ENCODE data around the gene GRIN3B.
A peak's percentile ranks its signal among the peaks of the same experiment; 100 is the strongest.

GRIN3B gene

GRCh38 chr19:977058-977464 lies 23.2 kb upstream of the GRIN3B start:
- no peak for DNase-seq (ENCODE audit: low read depth)
- TF ChIP-seq CTCF (IDR thresholded peaks at IDR 0.05; ENCODE audit: control insufficient read depth, extremely low read depth, insufficient read depth), result no peak
- H3K4me3 ChIP-seq (ENCODE audit: low read depth, low read length), result no peak overlapping the region

DNA sequence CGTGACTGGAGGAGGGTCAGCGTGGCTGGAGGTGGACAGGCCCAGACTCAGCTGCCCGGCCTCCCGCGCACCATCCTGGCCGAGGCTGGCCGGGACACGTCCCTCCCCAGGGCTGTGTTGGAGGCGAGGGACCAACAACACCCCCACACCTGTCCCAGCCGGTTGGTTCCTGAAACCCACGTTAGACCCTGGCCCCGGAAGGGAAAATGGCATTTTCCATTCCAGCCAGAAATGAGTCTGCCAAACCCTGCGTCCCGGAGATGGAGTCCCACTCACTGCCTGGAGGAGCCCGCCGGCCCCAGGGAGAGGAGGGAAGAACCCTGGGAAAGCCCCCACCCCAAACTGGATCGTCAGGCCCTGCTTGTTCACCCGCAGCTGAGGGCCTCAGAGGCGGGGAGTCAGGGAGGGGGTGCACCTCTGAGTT lies 20.9 kb upstream of the GRIN3B start:
- no peak for DNase-seq (ENCODE audit: low read depth)
- no peak for TF ChIP-seq CTCF (IDR thresholded peaks at IDR 0.05; ENCODE audit: control insufficient read depth, extremely low read depth, insufficient read depth)
- H3K4me3 ChIP-seq (ENCODE audit: low read depth, low read length), result no peak overlapping the region

DNA sequence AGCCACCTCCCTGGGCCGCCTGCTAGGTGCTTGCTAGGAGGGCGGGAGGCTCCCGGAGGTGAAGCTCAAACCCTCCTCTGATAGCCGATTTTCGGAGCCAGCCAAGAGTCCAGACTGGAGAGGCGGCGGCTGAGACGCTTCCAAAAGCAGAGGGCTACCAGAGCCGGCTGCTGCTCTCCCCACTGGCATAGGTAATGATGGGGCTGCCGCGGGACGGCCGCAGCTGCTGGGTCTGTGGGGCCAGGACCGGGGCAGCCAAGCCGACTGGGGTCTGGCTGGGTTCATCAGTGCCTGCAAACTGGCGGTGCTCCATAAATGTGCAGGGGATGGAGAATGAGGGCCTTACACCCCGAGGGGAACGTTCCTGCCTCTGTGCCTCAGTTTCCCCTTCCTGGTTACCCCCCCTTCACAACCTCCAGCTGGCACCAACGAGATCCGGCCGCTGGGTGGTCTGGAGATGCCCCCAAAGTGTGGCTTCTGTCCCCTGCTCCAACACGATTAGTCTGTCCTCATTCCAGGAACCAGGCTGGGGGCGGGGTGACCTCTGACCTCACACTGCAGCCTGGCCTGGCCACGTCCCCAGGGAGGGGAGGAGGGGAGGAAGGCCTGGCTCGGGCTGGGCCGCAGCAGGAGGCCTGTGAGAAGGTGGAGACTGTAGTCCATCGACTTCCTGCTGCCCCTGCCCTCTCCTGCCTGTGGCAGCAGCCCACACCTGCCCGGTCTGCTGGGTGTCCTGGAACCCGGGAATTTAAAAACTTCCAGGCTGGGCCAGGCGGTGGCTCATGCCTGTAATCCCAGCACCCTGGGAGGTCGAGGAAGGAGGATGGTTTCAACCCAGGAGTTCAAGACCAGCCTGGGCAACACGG lies 19.9 kb upstream of the GRIN3B start:
- H3K4me3 ChIP-seq (ENCODE audit: low read depth, low read length), result no peak overlapping the region
- no peak for TF ChIP-seq CTCF (IDR thresholded peaks at IDR 0.05; ENCODE audit: control insufficient read depth, extremely low read depth, insufficient read depth)
- no peak for DNase-seq (ENCODE audit: low read depth)

- TF ChIP-seq CTCF (IDR thresholded peaks at IDR 0.05; ENCODE audit: control insufficient read depth, extremely low read depth, insufficient read depth), result peak; percentile 96
- H3K4me3 ChIP-seq (ENCODE audit: low read depth, low read length), result peak overlapping the region; percentile 38
- DNase-seq (ENCODE audit: low read depth), result no peak
These were observed 17.6 kb upstream of the GRIN3B start for GRCh38 chr19:982567-983170.

GRCh38 chr19:984165-984967 lies 15.9 kb upstream of the GRIN3B start, which contains the start of gene WDR18:
Gene WDR18, plus strand, starts transcription at chr19:984345. Its CDS starts 9 bp downstream, at chr19:984354.
- no peak for TF ChIP-seq CTCF (IDR thresholded peaks at IDR 0.05; ENCODE audit: control insufficient read depth, extremely low read depth, insufficient read depth)
- H3K4me3 ChIP-seq (ENCODE audit: low read depth, low read length), result peak within 1 kb of the TSS; percentile 98
- DNase-seq (ENCODE audit: low read depth), result peak; percentile 50

GRCh38 chr19:986083-986482 lies 14.1 kb upstream of the GRIN3B start:
- DNase-seq (ENCODE audit: low read depth), result no peak
- H3K4me3 ChIP-seq (ENCODE audit: low read depth, low read length), result no peak overlapping the region
- TF ChIP-seq CTCF (IDR thresholded peaks at IDR 0.05; ENCODE audit: control insufficient read depth, extremely low read depth, insufficient read depth), result no peak
